Measurements from ENCODE around the gene ATP6V1G3.
"Not testable (repeated sequence)": the region's sequence is repeated elsewhere in the genome, so short reads cannot be mapped to it uniquely, and the experiment has no call there.

ATP6V1G3 gene

GRCh38 chr1:198541737-198542136 lies 1.3 kb upstream of the ATP6V1G3 start:
- no peak for DNase-seq

- no peak for DNase-seq
These were observed 1.7 kb downstream of the ATP6V1G3 start for GRCh38 chr1:198538579-198539364.

DNA sequence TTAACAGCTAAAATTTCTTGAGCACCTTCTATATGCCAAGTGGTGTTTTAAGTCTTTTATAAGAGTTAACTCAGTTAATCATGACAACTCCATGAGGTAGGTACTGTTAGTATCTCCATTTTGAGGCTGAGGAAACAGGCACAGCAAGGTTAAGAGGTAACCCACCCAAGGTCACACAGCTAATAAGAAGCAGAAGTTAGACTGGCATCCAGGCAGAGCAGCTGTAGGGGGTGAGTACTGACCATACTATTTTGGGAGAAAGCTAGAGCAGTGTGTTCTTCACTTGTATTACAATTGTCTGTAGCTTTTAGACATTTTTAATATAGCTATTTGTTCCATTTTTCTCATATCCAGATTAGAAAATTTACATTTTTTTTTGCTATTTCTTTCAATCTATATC lies 4.8 kb downstream of the ATP6V1G3 start:
- DNase-seq: no peak

DNA sequence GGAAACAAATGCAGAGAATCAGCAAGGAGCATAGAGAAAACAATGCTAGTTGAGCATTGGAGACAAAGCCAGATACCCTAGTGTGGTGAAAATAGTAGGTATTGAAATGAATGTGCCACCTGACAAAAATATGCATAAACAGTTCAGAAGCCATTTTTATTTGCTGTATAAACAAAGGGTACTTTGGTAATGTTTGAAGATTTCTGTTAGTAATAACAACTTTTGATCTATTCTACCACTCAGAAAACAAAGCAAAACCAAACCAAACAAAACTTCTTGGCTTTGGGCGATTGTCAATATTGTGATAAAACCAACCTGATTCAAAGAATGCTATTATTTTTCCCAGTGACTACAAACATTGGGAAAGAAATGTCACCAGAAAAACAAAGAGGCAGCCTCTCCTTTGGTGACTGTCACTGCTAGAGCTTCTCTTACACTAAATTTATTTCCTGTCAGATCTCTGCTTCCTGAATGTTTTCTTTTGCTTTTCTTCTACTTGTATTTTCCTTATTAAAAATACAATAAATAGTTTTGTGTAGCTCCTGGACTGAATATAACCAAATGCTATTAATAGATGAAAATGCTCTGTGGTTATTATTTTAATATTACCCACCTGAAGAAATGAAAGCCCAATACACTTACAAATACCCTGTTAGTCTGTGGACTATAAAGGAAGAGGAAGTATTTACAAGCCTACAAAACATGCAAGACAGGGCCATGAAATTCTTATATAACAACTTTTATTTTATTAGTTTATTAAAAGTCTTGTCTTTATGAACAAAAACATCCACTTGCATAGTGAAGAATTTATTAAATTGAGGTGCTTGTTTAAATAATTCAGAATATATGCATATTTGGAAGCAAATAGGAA lies 5.7 kb downstream of the ATP6V1G3 start:
- no peak for DNase-seq

DNA sequence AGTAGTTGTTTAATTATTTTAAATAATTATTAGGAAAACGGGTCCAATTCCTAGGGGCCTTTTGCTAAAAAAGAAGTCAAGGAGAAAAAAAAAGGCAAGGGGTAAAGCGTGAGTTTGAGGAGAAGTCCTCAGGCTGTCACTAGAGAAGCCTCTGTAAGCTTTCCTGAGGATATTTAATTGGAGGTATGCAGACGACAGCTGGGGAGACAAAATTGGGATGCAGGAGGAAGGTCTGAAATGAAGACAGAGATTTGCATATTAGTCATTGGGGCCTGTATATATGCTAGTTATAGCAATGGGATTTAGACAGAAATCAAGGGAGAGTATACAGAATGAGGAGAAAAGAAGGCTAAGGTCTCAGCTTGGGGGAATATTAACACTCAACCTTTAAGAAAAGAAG lies 8.6 kb downstream of the ATP6V1G3 start:
- no peak for DNase-seq

DNA sequence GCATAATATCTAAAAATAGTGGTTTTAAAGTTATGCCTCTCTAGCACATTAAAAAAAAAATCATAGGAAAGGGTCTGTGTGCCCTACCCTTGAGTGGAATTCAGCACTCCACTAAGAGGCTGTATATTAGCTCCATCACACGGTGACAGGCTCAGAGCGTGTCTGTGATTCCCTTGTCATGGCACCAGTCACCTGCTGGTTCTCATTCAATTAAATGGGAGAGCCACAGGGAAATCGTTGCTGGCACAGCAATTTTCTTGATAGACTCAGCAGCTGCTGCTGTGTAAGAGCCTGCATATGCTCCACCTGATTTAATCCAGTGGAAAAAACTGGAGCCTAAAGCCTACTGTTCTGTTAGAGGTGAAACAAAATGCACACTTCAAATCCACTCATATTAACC lies 9.5 kb downstream of the ATP6V1G3 start:
- no peak for DNase-seq

- no peak for DNase-seq
These were observed 11.1 kb downstream of the ATP6V1G3 start for GRCh38 chr1:198529414-198529813.

DNA sequence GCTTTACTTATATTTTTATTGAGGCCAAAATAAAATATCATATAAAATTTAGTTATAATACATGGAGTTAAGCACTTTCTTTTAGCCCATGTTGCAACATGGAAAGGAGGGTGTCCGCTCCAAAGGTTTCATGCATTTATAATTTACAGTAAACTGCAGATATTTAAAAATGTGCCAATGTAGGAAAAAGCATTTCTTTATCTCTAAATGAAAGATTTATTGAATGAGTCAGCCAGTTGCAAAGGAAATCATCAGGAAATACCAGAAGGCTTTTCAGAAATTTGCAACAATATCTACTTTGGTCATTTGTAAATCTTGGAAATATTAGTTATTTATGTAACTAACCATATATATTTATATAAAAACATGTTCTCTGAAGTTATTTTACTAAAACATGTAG lies 12.1 kb downstream of the ATP6V1G3 start:
- no peak for DNase-seq

GRCh38 chr1:198524556-198524955 lies 15.9 kb downstream of the ATP6V1G3 start:
- DNase-seq: no peak

DNA sequence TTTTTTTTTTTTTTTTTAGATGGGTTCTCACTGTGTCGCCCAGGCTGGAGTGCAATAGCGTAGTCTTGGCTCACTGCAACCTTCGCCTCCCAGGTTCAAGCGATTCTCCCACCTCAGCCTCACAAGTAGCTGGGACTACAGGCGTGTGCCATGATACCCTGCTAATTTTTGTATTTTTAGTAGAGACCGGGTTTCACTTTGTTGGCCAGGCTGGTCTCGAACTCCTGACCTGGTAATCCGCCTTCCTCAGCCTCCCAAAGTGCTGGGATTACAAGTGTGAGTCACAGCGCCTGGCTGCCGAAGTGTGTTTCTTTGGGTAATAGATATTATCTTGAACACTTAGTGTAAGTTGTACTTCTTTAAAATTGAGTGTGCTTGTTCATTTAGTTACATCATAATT lies 16.4 kb downstream of the ATP6V1G3 start:
- DNase-seq: not testable (repeated sequence)

DNA sequence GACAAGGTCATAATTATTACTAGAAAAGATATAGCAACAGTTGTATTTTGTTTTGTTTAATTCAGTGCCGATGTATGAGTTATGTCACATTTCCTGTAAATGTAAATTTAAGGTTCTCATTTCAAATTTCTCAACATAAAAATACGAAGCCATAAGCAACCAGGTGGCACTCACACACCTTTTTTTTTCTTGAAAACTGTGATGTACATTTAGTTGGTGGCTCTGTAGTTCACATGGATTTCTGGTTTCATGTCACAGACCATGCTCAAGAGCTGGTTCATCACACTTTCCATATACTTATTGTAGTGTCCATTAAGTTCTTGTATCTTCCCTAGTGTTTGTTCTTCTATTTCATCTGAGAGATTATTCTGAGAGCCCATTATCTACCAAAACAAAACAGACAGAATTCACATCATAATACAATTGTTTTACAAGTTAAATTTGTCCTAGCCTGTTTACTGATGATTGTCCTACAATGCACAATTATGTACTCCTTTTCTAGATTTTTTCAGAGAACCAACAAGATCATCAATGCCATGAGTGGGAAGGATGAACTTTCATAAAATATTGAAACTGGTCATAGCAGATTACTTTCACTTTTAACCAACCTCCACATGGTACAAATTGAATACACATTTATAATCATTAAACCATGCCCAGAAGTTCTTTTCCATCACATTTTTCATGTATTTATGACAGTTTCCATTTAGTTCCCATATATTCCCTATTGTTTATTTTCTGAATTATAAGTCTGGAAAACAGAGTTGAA lies 17.1 kb downstream of the ATP6V1G3 start:
- DNase-seq: no peak

DNA sequence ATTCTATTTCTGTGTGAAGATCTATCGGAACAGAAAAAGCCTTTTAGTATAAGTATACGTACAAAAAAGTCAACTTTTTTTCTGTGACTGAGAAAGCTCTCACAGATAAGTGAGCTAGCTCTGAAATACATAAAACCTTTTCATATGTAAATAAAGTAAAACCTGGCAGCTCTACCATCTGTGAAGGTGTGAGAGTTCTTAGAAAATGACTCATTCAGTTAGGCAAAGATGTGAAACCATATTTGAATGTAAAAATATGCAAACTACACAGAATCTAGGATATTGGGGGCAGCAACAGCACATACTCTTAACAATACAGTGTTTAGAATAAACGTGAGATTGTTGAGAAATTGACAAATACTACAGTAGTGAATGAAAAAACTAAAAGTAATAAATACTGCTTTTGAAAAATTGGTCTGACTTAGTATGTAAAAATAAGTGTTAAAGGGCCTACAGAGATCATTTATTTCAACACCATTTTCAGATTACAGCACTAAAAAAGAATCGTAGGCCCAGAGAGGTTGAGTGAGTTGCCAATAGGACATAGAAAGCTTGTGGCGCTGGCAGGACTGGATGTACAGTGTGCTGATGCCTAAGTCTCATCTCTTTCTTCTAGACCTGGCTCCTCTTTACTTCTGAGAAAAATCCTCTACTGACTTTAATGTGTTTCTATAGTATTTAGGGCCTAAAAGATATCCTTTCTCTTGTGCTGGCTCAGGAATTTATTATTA lies 19.8 kb downstream of the ATP6V1G3 start:
- DNase-seq: no peak

- DNase-seq: no peak
These were observed 20.6 kb downstream of the ATP6V1G3 start for GRCh38 chr1:198519639-198520501.

GRCh38 chr1:198517623-198518199 lies 22.8 kb downstream of the ATP6V1G3 start:
- no peak for DNase-seq

- no peak for DNase-seq
These were observed 40.4 kb downstream of the ATP6V1G3 start for GRCh38 chr1:198500096-198500495.

DNA sequence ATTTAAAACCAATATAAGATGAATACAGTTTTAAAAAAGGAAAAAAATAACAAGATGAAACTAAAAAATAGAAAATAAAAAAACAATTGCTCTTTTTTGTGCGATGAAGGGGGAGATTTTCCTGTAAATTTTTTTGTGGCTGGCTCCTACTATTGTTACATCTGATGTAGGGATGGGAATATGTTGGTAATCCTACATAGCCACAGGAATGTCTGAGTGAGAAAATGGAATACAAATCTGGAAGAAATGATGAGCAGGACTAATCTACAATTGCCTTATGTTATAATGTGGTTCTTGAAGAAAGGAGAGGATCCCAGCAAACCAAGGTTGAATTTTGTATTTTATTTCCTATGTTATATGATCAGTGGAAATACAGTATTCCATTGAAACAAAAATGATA lies 40.9 kb downstream of the ATP6V1G3 start:
- DNase-seq: no peak

GRCh38 chr1:198498881-198499280 lies 41.6 kb downstream of the ATP6V1G3 start:
- no peak for DNase-seq

GRCh38 chr1:198498103-198498385 lies 42.4 kb downstream of the ATP6V1G3 start:
- no peak for DNase-seq

GRCh38 chr1:198497326-198498102 lies 43.0 kb downstream of the ATP6V1G3 start:
- DNase-seq: peak; percentile 17
